Measurements from ENCODE around the gene PDE6H. TPM values are rescaled to one million over a fixed set of nuclear protein-coding genes. Genes with fewer than 3 reads are reported as not detected.

The PDE6H gene
- total RNA-seq, 1 experiment from 2014 or later, result not detected

DNA sequence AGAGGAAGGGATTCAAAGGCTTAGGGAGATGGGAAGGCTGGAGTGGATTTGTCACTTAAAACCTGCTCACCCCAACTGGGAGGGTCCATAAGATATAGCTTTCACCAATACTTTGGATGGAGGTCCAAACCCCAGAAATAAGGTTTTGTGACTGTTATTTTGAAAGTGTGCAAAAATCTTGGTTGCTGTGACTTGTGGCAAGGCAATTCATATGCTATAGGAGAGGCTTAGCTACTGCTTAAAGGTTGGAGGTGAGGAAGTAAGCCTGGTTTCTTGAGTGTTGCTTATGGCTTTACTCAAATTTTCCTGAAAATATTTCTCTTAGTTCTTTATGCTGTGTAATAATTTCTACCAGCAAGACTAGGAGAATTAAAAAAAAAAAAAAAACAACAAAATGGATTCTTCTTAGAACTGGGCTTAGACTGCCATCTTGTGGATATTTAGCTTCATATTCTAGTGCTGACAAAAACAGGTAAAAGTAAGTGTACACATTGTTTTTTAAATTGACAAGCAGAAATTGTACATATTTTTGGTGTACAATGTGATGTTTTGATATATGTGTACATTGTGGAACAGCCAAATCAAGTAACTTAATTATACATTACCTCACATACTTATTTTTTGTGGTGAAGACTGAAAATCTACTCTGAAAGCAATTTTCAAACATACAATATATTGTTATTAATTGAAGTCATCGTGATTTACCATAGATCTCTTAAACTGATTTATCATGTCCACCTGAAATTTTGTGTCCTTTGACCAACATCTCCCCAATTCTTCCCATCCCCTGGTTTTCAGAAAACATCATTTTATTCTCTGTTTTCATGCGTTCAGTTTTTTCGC, 23.0 kb downstream of the PDE6H start:
- Histone ChIP-seq H3K4me3 (no peak overlapping the region), H3K9me3 (ENCODE audit: insufficient read depth, low read depth) (no peaks in the 10 kb centered on the region), H3K27me3 (ENCODE audit: insufficient read depth, low read depth) (no peaks in the 10 kb centered on the region), H3K27ac (no peak overlapping the region), H3K4me1 (replicated peaks; ENCODE audit: insufficient read depth) (peaks cover 17% of the 10 kb centered on the region), H3K79me2 (ENCODE audit: low read depth) (no peaks in the 10 kb centered on the region), H4K20me1 (ENCODE audit: insufficient read depth) (no peaks in the 10 kb centered on the region), H3K36me3 (ENCODE audit: low read depth) (no peaks in the 10 kb centered on the region), H3K4me2 (no peak overlapping the region), H2AFZ (no peak overlapping the region), H3F3A (ENCODE audit: insufficient read depth, low read depth) (peaks cover 3% of the 10 kb centered on the region; the same call in 1 of the 2 replicates), H3K9me2 (ENCODE audit: insufficient read depth) (no peaks in the 10 kb centered on the region)
- peak in 1 of 2 experiments; percentile 68 for DNase-seq
- CTCF ChIA-PET, result interaction anchor here (0.5 to 2.7 kb wide), 11 partner anchors 9 to 328 kb away, joined by 3 to 19 read pairs (median 6); partner anchors contain the start of gene RERG
- intact Hi-C loops (cut with micrococcal nuclease; ENCODE audit: unreplicated experiment), result loop anchor here (1.0 to 10.0 kb wide), 15 partner anchors 35 to 809 kb away; partner anchors contain the start of genes ARHGDIB, C12orf60, RERG and WBP11
- POLR2A ChIA-PET (ENCODE audit: unreplicated experiment), result interaction anchor here (0.6 to 1.0 kb wide), 6 partner anchors 46 to 623 kb away, joined by 3 to 13 read pairs (median 5); partner anchors contain the start of gene C12orf60
- no peak for TF ChIP-seq EZH2 (IDR thresholded peaks at IDR 0.05; ENCODE audit: low read depth)
- TF ChIP-seq, protein P1, sequence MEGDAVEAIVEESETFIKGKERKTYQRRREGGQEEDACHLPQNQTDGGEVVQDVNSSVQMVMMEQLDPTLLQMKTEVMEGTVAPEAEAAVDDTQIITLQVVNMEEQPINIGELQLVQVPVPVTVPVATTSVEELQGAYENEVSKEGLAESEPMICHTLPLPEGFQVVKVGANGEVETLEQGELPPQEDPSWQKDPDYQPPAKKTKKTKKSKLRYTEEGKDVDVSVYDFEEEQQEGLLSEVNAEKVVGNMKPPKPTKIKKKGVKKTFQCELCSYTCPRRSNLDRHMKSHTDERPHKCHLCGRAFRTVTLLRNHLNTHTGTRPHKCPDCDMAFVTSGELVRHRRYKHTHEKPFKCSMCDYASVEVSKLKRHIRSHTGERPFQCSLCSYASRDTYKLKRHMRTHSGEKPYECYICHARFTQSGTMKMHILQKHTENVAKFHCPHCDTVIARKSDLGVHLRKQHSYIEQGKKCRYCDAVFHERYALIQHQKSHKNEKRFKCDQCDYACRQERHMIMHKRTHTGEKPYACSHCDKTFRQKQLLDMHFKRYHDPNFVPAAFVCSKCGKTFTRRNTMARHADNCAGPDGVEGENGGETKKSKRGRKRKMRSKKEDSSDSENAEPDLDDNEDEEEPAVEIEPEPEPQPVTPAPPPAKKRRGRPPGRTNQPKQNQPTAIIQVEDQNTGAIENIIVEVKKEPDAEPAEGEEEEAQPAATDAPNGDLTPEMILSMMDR (conservative IDR thresholded peaks at IDR 0.05), result peak; percentile 85
- no TSS peak for BruUV-seq (replicated peaks)

DNA sequence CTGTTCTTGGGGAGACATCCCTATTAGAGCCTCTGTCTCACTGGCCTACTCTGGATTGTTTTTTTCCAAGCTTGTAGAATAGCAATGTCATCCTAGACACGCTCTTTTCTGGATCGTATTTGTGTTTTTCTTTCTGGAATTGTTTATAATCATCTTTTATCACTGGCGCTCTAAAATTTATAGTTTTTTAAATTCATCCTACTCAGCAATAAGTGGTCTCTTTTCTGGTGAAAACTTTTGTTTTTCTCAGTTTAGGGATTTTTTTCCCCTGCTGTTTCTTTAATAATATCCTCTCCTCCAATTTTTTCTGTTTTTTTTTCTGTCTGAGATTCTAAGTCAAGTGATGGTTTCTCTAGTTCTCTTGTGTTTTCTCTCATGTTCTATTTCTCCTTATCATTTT, 25.2 kb downstream of the PDE6H start:
- CTCF ChIA-PET, result no interaction called here

DNA sequence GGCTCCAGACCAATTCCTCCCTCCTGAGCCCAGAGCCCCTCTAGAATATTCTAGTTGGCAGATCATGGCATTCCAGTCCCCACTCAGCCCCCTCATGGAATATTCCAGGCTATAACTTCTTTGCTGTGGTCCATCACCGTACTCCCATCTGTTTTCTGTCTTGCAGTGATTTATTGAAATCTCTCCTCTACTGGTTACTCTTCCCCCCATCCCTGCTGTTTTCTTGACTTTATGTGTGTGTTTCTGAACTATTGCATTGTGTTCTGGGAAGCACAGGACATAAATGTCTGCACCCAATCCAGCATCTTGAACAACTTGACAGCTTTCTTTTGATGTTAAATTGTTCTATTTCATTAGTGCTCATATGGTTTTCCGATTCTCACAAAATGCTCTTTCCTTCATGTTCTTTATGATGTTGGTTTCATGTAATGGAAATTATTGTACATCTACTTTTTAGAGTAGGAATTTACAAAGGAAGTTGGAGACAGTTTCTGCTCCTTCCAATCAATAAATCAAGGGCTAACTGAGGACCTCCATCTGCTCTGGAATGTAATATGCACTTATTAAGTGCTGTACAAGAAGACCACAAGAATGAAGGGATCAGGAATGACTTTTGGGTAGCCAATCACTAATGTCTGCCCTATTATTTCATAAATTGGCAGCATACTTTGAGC, 26.3 kb downstream of the PDE6H start:
- no TSS peak for BruUV-seq (replicated peaks)
- Histone ChIP-seq H4K20me1 (ENCODE audit: insufficient read depth) (no peaks in the 10 kb centered on the region), H3K9me2 (ENCODE audit: insufficient read depth) (no peaks in the 10 kb centered on the region), H3K9me3 (ENCODE audit: insufficient read depth, low read depth) (no peaks in the 10 kb centered on the region), H3K27me3 (ENCODE audit: insufficient read depth, low read depth) (no peaks in the 10 kb centered on the region), H2AFZ (no peak overlapping the region), H3K36me3 (ENCODE audit: low read depth) (no peaks in the 10 kb centered on the region), H3K4me2 (no peak overlapping the region), H3F3A (ENCODE audit: insufficient read depth, low read depth) (peaks cover 3% of the 10 kb centered on the region; the same call in 1 of the 2 replicates), H3K79me2 (ENCODE audit: low read depth) (no peaks in the 10 kb centered on the region), H3K4me1 (replicated peaks; ENCODE audit: insufficient read depth) (peaks cover 17% of the 10 kb centered on the region), H3K27ac (no peak overlapping the region), H3K4me3 (no peak overlapping the region)
- TF ChIP-seq EZH2 (IDR thresholded peaks at IDR 0.05; ENCODE audit: low read depth), result no peak
- TF ChIP-seq, protein P1 (conservative IDR thresholded peaks at IDR 0.05), result no peak
- ChIA-PET POLR2A (ENCODE audit: unreplicated experiment) (no interaction called here), CTCF (no interaction called here)
- DNase-seq, result no peak
- intact Hi-C loops (cut with micrococcal nuclease; ENCODE audit: unreplicated experiment), result loop anchor here (5.0 to 10.0 kb wide), 2 partner anchors 484 to 523 kb away; no protein-coding TSS in a partner anchor

More for the DNA sequence above, 25.2 kb downstream of the PDE6H start:
- POLR2A ChIA-PET (ENCODE audit: unreplicated experiment), result no interaction called here
- H3K9me2 ChIP-seq (ENCODE audit: insufficient read depth), result no peaks in the 10 kb centered on the region
- H3K27me3 ChIP-seq (ENCODE audit: insufficient read depth, low read depth), result no peaks in the 10 kb centered on the region
- H3K4me2 ChIP-seq, result no peak overlapping the region
- no peak overlapping the region for H2AFZ ChIP-seq
- H3K36me3 ChIP-seq (ENCODE audit: low read depth), result no peaks in the 10 kb centered on the region
- intact Hi-C loops (cut with micrococcal nuclease; ENCODE audit: unreplicated experiment), result loop anchor here (2.0 to 10.0 kb wide), 4 partner anchors 195 to 524 kb away; partner anchors contain the start of genes C12orf60 and WBP11
- DNase-seq, result no peak
- no peak overlapping the region for H3K4me3 ChIP-seq
- TF ChIP-seq EZH2 (IDR thresholded peaks at IDR 0.05; ENCODE audit: low read depth), result no peak
- TF ChIP-seq, protein P1 (conservative IDR thresholded peaks at IDR 0.05), result no peak
- no peaks in the 10 kb centered on the region for H3K9me3 ChIP-seq (ENCODE audit: insufficient read depth, low read depth)
- no peaks in the 10 kb centered on the region for H4K20me1 ChIP-seq (ENCODE audit: insufficient read depth)
- H3F3A ChIP-seq (ENCODE audit: insufficient read depth, low read depth), result peaks cover 3% of the 10 kb centered on the region; the same call in 1 of the 2 replicates
- no peak overlapping the region for H3K27ac ChIP-seq
- no peaks in the 10 kb centered on the region for H3K79me2 ChIP-seq (ENCODE audit: low read depth)
- H3K4me1 ChIP-seq (replicated peaks; ENCODE audit: insufficient read depth), result peaks cover 17% of the 10 kb centered on the region
- BruUV-seq (replicated peaks), result no TSS peak
